ENCODE measurements around the gene VPS26C. TPM values are rescaled to one million over a fixed set of nuclear protein-coding genes. Genes with fewer than 3 reads are reported as not detected.

VPS26C gene
- polyA plus RNA-seq, 3 donors = 42.4 to 47.4 (median 45.3) TPM

DNA sequence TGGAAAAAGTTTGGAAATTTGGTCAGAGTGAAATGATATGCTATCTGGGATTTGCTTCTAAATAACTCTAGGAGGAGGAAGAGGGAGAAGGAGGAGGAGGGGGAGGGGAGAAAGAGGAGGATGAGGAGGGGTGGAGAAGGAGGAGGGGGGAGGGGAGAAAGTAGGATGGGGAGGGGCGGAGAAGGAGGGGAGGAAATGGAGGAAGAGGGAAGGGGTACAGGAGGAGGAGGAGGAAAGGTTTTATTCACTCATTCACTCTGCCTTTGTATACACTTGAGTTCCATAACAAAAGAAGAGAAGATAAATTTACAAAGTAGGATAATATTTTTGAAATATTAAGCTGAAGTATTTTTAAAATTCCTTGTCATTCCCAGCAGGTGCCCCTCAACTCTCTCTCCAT, 6.3 kb upstream of the VPS26C start:
- no peak for DNase-seq (ENCODE audit: extremely low read depth in 1 of 11, low read depth in 9 of 11, low spot score in 4 of 11)

DNA sequence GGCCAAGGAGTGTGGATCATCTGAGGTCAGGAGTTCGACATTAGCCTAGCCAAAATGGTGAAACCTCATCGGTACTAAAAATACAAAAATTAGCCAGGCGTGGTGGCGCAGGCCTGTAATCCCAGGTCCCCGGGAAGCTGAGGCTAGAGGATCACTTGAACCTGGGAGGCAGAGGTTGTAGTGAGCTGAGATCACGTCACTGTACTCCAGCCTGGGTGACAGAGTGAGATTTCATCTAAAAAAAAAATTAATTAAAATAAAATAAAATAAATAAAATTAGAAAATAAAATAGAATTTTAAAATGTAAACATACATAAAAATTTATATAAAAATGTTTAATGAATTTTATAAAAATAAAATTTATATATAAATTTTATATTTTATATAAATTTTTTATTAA, 5.8 kb upstream of the VPS26C start:
- no peak for DNase-seq (ENCODE audit: extremely low read depth in 1 of 11, low read depth in 9 of 11, low spot score in 4 of 11)

GRCh38 chr21:37270576-37271365, 3.6 kb upstream of the VPS26C start:
- DNase-seq (ENCODE audit: extremely low read depth in 1 of 11, low read depth in 9 of 11, low spot score in 4 of 11) = no peak

DNA sequence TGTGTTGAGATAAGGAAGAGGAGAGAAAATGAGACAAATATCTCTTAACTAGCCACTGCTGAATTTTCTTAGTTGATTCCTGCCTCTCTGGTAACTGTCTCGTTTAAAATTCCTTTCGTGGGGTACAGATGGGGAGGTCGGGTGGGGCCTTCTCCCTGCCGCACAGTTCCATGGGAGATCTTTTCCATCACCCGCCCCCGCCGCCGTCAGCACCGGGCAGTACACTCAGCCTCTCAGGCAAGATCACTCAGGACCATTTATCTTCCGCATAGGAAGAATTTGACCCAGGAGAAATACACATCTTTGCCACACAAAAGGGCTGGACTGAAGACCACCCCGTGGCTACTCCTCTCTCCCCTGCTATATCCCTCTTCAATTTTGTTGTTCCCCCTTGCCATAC, 2.3 kb upstream of the VPS26C start:
- no peak for DNase-seq (ENCODE audit: extremely low read depth in 1 of 11, low read depth in 9 of 11, low spot score in 4 of 11)

DNA sequence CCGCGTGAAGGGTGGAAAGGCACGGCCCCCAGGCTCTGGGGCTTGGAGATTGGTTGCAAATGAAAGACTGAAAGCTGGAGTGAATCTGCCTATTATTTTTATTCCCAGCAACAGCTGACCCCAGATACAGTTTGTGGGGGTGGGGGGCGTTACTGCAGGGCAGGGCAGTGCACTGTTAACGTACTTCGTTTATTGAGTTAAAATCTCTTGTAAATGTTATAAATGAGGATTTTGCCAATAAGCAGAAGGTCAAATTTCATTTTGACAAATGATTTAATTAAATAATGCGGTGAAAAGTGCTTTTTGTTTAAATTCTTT, 1.0 kb upstream of the VPS26C start:
- DNase-seq (ENCODE audit: extremely low read depth in 1 of 11, low read depth in 9 of 11, low spot score in 4 of 11) = no peak

DNA sequence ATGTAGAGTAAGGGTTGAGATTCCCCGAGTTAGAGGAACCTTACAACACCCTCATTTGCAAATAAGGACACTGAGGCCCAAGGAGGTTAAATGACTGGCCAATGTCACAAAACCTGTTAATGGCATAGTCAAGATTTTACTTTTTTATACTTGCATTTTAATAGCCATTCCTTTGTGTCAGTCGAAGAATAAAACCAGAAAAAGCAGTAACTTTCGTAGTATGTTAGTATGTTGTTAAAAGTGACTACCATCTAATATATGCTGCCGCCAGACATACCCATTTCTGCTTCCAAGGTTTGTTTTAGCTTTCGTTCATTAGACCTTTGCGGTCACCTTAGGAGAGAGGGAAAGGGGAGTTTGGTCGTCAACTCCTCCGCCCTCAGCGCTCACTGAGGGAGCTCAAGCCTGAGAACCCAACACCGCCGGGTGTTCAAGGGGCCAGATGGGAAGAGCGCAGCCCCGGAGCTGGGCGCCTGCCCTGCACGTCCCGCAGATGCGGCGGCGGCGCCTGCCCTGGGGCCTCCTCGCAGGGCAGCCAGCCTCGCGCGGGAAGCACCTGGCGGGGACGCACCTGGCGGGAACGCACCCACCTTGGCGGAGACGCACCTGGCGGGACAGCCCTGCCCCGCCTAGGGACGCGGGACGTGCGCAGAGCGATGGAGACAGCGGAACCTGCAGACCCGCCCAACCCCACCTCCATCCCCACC, 466 bp downstream of the VPS26C start:
- DNase-seq (ENCODE audit: extremely low read depth in 1 of 11, low read depth in 9 of 11, low spot score in 4 of 11) = peak in 3 of 11 donors; percentile 22 to 33 (median 24)

DNA sequence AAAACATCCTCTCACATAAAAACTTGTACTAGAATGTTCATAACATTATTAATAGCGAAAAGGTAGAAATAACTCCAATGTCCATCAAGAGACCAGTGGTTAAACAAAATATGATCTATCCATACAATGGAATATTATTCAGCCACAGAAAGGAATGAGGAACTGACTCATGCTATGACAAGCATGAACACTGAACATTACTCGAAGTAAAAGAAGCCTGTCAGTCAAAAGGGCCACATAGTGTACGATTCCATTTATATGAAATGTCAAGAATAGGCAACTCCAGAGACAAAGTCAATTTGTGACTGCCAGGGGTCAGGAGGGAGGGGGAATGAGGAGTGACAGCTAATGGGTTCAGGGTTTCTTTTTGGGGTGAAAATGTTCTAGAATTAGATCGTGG, 2.3 kb downstream of the VPS26C start:
- no peak for DNase-seq (ENCODE audit: extremely low read depth in 1 of 11, low read depth in 9 of 11, low spot score in 4 of 11)

- DNase-seq (ENCODE audit: extremely low read depth in 1 of 11, low read depth in 9 of 11, low spot score in 4 of 11) = no peak
Measured at GRCh38 chr21:37263827-37264600, 3.1 kb downstream of the VPS26C start.

GRCh38 chr21:37259426-37259825, 7.7 kb downstream of the VPS26C start:
- no peak for DNase-seq (ENCODE audit: extremely low read depth in 1 of 11, low read depth in 9 of 11, low spot score in 4 of 11)

- DNase-seq (ENCODE audit: extremely low read depth in 1 of 11, low read depth in 9 of 11, low spot score in 4 of 11) = peak in 10 of 11 donors; percentile 43 to 66 (median 51)
Measured at GRCh38 chr21:37257967-37258877, 8.9 kb downstream of the VPS26C start.

DNA sequence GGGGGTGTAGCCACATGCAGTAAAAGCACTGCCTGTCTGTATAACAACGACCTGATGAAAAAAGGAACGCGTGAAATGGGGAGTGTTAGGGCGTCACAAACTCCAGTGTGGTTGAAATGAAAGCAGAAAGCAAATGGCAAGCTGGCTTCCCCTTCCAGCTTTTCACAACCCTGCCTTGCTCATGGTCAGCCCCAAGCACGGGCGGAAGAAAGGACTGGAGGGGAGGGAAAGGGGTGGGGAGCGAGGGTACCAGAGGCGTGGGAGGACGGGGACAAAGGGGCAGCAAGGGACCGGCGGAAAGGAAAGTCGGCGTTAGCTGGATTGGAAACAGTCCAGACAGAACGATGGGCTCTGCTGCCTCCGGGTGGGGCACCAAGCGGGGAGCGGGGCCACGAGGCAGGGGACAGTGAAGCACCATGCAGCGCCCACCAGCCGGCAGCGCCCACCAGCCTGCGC, 9.6 kb downstream of the VPS26C start:
- peak in 7 of 11 donors; percentile 34 to 59 (median 46) for DNase-seq (ENCODE audit: extremely low read depth in 1 of 11, low read depth in 9 of 11, low spot score in 4 of 11)

GRCh38 chr21:37253991-37254390, 13.1 kb downstream of the VPS26C start:
- no peak for DNase-seq (ENCODE audit: extremely low read depth in 1 of 11, low read depth in 9 of 11, low spot score in 4 of 11)

- no peak for DNase-seq (ENCODE audit: extremely low read depth in 1 of 11, low read depth in 9 of 11, low spot score in 4 of 11)
Measured at GRCh38 chr21:37251294-37251634, 15.9 kb downstream of the VPS26C start.

- DNase-seq (ENCODE audit: extremely low read depth in 1 of 11, low read depth in 9 of 11, low spot score in 4 of 11) = no peak
Measured at GRCh38 chr21:37249112-37249904, 17.8 kb downstream of the VPS26C start.

- DNase-seq (ENCODE audit: extremely low read depth in 1 of 11, low read depth in 9 of 11, low spot score in 4 of 11) = no peak
Measured at GRCh38 chr21:37248298-37248697, 18.8 kb downstream of the VPS26C start.

- DNase-seq (ENCODE audit: extremely low read depth in 1 of 11, low read depth in 9 of 11, low spot score in 4 of 11) = no peak
Measured at GRCh38 chr21:37245151-37245550, 22.0 kb downstream of the VPS26C start.

DNA sequence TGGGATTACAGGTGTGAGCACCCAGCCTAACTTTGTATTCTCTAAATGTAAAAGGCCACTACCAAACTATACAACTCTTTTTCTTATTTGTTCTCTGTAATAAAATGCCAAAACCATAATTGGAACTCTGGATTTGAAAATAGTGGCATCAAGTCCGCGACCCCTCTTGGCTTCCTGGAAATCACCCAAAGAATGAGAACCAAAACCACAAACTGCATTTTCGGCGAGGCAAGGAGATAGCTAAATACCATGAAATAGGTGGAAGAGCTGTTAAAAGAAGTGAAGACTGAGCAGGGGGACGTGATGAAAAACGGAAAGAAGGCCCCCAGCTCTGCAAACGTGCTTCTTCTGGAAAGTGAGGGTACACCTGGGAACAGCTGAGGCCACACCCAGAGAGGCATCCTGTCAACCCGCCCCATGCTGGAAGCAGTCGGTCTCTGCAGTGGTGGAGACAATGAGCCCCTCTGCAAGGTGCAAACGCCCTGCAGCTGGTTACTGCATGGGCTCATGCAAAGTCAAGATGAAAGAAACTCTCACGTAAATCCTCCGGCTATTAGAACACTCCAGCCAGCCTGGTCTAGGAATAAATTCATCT, 22.5 kb downstream of the VPS26C start:
- DNase-seq (ENCODE audit: extremely low read depth in 1 of 11, low read depth in 9 of 11, low spot score in 4 of 11) = no peak

DNA sequence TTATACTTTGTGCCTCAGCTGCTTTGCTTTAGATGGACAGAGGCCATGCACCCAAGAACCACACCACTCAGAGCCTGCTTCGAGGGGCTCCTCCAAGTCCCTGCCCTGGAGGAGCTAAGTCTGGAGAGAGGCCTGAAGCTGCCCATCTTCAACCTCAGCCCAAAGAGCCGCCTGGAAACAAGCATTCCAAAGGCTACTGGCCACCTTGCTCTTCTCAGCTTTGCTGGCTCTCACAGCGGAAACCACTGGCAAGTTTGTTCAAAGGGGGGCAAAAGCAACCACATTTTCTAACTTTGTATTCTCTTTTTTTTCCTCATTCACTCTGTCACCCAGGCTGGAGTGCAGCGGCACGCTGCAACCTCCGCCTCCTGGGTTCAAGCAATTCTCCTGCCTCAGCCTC, 23.2 kb downstream of the VPS26C start:
- DNase-seq (ENCODE audit: extremely low read depth in 1 of 11, low read depth in 9 of 11, low spot score in 4 of 11) = no peak

Data from renal cortex interstitium (tissue), 11 donors.